ENCODE results near the gene ADAD2. TPM values are rescaled to one million over a fixed set of nuclear protein-coding genes. Genes with fewer than 3 reads are reported as not detected.

Gene ADAD2
- total RNA-seq, 1 donor from 2014 or later = not detected

DNA sequence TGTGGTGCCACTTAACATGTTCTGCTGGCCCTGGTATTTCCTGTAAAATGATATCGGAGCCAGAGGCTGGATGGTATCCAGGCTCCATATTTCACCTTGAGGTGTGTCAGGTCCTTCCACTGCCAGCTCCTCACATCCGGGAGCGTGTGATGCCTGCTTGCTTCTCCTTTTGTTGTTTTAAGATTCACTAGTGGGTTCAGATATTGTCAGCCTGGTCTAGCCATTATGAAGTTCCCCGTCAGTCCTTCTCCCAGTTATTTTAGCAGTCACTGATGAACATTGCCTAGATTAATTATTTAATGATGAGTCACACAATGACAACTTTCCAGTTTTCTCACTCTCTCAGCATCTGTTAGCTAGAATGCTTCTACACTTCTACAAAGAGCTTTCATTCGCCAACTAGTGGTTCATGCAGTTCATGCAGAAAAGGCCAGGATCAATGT is 34.6 kb upstream of the ADAD2 start:
- Mint-ChIP-seq H3K4me3 (ENCODE audit: unreplicated experiment) (no peak overlapping the region), H3K27me3 (ENCODE audit: unreplicated experiment) (no peaks in the 10 kb centered on the region), H3K9me3 (ENCODE audit: unreplicated experiment) (no peaks in the 10 kb centered on the region), H3K4me1 (ENCODE audit: low read depth, unreplicated experiment) (peaks cover 4% of the 10 kb centered on the region), H3K36me3 (ENCODE audit: unreplicated experiment) (no peaks in the 10 kb centered on the region), H3K27ac (ENCODE audit: unreplicated experiment) (no peak overlapping the region)
- TF ChIP-seq, protein P1, sequence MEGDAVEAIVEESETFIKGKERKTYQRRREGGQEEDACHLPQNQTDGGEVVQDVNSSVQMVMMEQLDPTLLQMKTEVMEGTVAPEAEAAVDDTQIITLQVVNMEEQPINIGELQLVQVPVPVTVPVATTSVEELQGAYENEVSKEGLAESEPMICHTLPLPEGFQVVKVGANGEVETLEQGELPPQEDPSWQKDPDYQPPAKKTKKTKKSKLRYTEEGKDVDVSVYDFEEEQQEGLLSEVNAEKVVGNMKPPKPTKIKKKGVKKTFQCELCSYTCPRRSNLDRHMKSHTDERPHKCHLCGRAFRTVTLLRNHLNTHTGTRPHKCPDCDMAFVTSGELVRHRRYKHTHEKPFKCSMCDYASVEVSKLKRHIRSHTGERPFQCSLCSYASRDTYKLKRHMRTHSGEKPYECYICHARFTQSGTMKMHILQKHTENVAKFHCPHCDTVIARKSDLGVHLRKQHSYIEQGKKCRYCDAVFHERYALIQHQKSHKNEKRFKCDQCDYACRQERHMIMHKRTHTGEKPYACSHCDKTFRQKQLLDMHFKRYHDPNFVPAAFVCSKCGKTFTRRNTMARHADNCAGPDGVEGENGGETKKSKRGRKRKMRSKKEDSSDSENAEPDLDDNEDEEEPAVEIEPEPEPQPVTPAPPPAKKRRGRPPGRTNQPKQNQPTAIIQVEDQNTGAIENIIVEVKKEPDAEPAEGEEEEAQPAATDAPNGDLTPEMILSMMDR (IDR thresholded peaks at IDR 0.05; ENCODE audit: partially characterized antibody, unreplicated experiment) = no peak
- no peak for DNase-seq

GRCh38 chr16:84159007-84159406 is 31.9 kb upstream of the ADAD2 start:
- TF ChIP-seq, protein P1 (IDR thresholded peaks at IDR 0.05; ENCODE audit: partially characterized antibody, unreplicated experiment) = no peak
- no peaks in the 10 kb centered on the region for H3K9me3 Mint-ChIP-seq (ENCODE audit: unreplicated experiment)
- no peak for DNase-seq
- H3K4me1 Mint-ChIP-seq (ENCODE audit: low read depth, unreplicated experiment) = peaks cover 4% of the 10 kb centered on the region
- H3K36me3 Mint-ChIP-seq (ENCODE audit: unreplicated experiment) = no peaks in the 10 kb centered on the region
- no peak overlapping the region for H3K4me3 Mint-ChIP-seq (ENCODE audit: unreplicated experiment)
- no peaks in the 10 kb centered on the region for H3K27me3 Mint-ChIP-seq (ENCODE audit: unreplicated experiment)
- no peak overlapping the region for H3K27ac Mint-ChIP-seq (ENCODE audit: unreplicated experiment)

GRCh38 chr16:84159800-84160199 is 31.2 kb upstream of the ADAD2 start:
- no peak for DNase-seq
- Mint-ChIP-seq H3K4me3 (ENCODE audit: unreplicated experiment) (no peak overlapping the region), H3K36me3 (ENCODE audit: unreplicated experiment) (no peaks in the 10 kb centered on the region)

GRCh38 chr16:84161037-84161436 is 29.9 kb upstream of the ADAD2 start:
- Mint-ChIP-seq H3K9me3 (ENCODE audit: unreplicated experiment) (no peaks in the 10 kb centered on the region), H3K36me3 (ENCODE audit: unreplicated experiment) (no peaks in the 10 kb centered on the region), H3K27me3 (ENCODE audit: unreplicated experiment) (no peaks in the 10 kb centered on the region), H3K27ac (ENCODE audit: unreplicated experiment) (no peak overlapping the region), H3K4me3 (ENCODE audit: unreplicated experiment) (no peak overlapping the region), H3K4me1 (ENCODE audit: low read depth, unreplicated experiment) (no peaks in the 10 kb centered on the region)
- DNase-seq = no peak
- TF ChIP-seq, protein P1 (IDR thresholded peaks at IDR 0.05; ENCODE audit: partially characterized antibody, unreplicated experiment) = no peak

More at GRCh38 chr16:84159800-84160199, 31.2 kb upstream of the ADAD2 start:
- no peaks in the 10 kb centered on the region for H3K9me3 Mint-ChIP-seq (ENCODE audit: unreplicated experiment)
- TF ChIP-seq, protein P1 (IDR thresholded peaks at IDR 0.05; ENCODE audit: partially characterized antibody, unreplicated experiment) = no peak
- no peaks in the 10 kb centered on the region for H3K27me3 Mint-ChIP-seq (ENCODE audit: unreplicated experiment)
- no peaks in the 10 kb centered on the region for H3K4me1 Mint-ChIP-seq (ENCODE audit: low read depth, unreplicated experiment)
- H3K27ac Mint-ChIP-seq (ENCODE audit: unreplicated experiment) = no peak overlapping the region

GRCh38 chr16:84161801-84162200 is 29.2 kb upstream of the ADAD2 start:
- Mint-ChIP-seq H3K9me3 (ENCODE audit: unreplicated experiment) (no peaks in the 10 kb centered on the region), H3K4me1 (ENCODE audit: low read depth, unreplicated experiment) (no peaks in the 10 kb centered on the region), H3K27me3 (ENCODE audit: unreplicated experiment) (no peaks in the 10 kb centered on the region), H3K27ac (ENCODE audit: unreplicated experiment) (no peak overlapping the region), H3K36me3 (ENCODE audit: unreplicated experiment) (no peaks in the 10 kb centered on the region), H3K4me3 (ENCODE audit: unreplicated experiment) (no peak overlapping the region)
- TF ChIP-seq, protein P1 (IDR thresholded peaks at IDR 0.05; ENCODE audit: partially characterized antibody, unreplicated experiment) = no peak
- DNase-seq = no peak

Measured in glutamatergic neuron (in vitro differentiated cells).